Vagina (tissue), 2 donors: Measurements from ENCODE around the gene SAYSD1. TPM values are rescaled to one million over a fixed set of nuclear protein-coding genes. Genes with fewer than 3 reads are reported as not detected.

Source experiments
- DNase-seq, 2 donors: peaks; one replicate each; pipeline ENCODE4 v3.0.0-alpha.2; 2017; ENCODE audit errors: extremely low spot score in 2 of 2
- H3K27ac ChIP-seq: fragments of 200-600 bp; sonication (generic); one replicate; pipeline ENCODE4 v1.5.1; 2019
- H3K27me3 ChIP-seq: fragments of 200-600 bp; sonication (generic); one replicate; pipeline ENCODE4 v1.5.1; 2019
- H3K36me3 ChIP-seq, 2 donors: fragments of 200-600 bp; sonication (generic); one replicate each; pipeline ENCODE4 v1.5.1; 2017 to 2019
- H3K4me1 ChIP-seq: fragments of 200-600 bp; sonication (generic); one replicate; pipeline ENCODE4 v1.5.1; 2019
- H3K4me3 ChIP-seq, 2 donors: fragments of 200-600 bp; sonication (generic); 1 replicate in 1 of 2; 2 replicates in 1 of 2; pipeline ENCODE4 v1.5.1; 2016 to 2019
- H3K9me3 ChIP-seq: fragments of 200-600 bp; sonication (generic); one replicate; pipeline ENCODE4 v1.5.1; 2019
- CTCF ChIP-seq, 3 experiments: fragments of 450-650 bp in 2 of 3; fragments of 200-600 bp in 1 of 3; sonication (generic) in 1 of 3; IDR thresholded peaks; one replicate each; pipeline ENCODE4 v1.5.1; 2017 to 2019; ENCODE audit warnings: antibody characterized with exemption in 3 of 3, mild to moderate bottlenecking in 2 of 3, moderate library complexity in 2 of 3
- POLR2A ChIP-seq, 2 donors: fragments of 450-650 bp; IDR thresholded peaks; one replicate each; pipeline ENCODE4 v1.6.1; 2017; ENCODE audit warnings: antibody characterized with exemption in 2 of 2, mild to moderate bottlenecking in 2 of 2, moderate library complexity in 2 of 2
- POLR2AphosphoS5 ChIP-seq, 2 donors: sonication (generic); formaldehyde crosslinking; IDR thresholded peaks; one replicate each; pipeline ENCODE4 v1.9.0; 2017; ENCODE audit warnings: antibody characterized with exemption in 2 of 2, mild to moderate bottlenecking in 2 of 2, low read depth in 1 of 2; ENCODE audit not compliant: insufficient read depth in 1 of 2
- intact Hi-C: fragments of 100-400 bp; cut with DNase I; formaldehyde crosslinking; loops from one replicate; pipeline ENCODE4 v1.15.1; 2023
- total RNA-seq: library from RNA; depleted of rRNA; stranded (reverse); fragments of >200 nt; gene quantifications from one replicate; pipeline ENCODE4 v1.2.3, GENCODE V29; 2016

The SAYSD1 gene
- total RNA-seq, 1 donor from 2014 or later = 10.6 TPM

DNA sequence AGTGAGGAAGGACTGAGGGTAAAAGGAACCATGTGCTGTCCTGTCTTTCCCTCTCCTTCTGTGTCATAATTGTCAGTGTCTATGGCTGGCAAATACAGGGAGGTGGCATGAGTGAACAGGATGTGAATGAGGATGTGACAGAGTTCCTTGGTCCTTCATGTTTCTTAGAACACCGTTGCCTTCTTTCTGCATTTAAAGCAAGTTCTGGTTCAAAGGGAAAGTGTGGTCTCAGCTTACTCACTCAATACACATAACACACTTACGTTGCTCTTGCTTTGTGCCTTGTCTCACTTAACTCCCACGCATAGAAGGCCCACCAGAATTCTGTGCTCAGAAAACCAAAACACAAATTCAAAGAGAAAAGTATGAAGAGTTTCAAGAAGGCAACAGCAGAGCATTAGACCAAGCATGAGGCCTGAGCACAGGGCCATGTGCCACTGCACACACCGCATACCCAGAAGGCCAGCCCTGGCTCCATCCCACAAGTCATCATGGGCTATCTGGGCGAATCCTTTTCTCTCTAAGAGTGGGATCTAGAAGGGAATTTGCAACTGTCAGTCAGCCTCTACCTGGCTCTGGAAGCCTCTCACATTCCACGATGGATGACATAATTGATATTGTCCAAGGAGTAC lies 38.9 kb upstream of the SAYSD1 start:
- H3K27ac ChIP-seq = no peak overlapping the region
- H3K9me3 ChIP-seq = no peaks in the 10 kb centered on the region
- no peaks in the 10 kb centered on the region for H3K4me1 ChIP-seq
- no peaks in the 10 kb centered on the region for H3K36me3 ChIP-seq
- no peak for DNase-seq
- no peaks in the 10 kb centered on the region for H3K27me3 ChIP-seq
- intact Hi-C loops = no loop called here
- no peak overlapping the region for H3K4me3 ChIP-seq
- TF ChIP-seq CTCF (IDR thresholded peaks at IDR 0.05) (no peak), POLR2A (IDR thresholded peaks at IDR 0.05) (no peak), POLR2AphosphoS5 (IDR thresholded peaks at IDR 0.05; ENCODE audit: insufficient read depth in 1 of 2, low read depth in 1 of 2) (no peak)

- H3K27ac ChIP-seq = no peak overlapping the region
- DNase-seq = no peak
- intact Hi-C loops = no loop called here
- H3K27me3 ChIP-seq = no peaks in the 10 kb centered on the region
- no peaks in the 10 kb centered on the region for H3K9me3 ChIP-seq
- TF ChIP-seq POLR2AphosphoS5 (IDR thresholded peaks at IDR 0.05; ENCODE audit: insufficient read depth in 1 of 2, low read depth in 1 of 2) = no peak
- TF ChIP-seq POLR2A (IDR thresholded peaks at IDR 0.05) = no peak
- no peak for TF ChIP-seq CTCF (IDR thresholded peaks at IDR 0.05)
- no peaks in the 10 kb centered on the region for H3K4me1 ChIP-seq
- no peaks in the 10 kb centered on the region for H3K36me3 ChIP-seq
- no peak overlapping the region for H3K4me3 ChIP-seq
Measured at GRCh38 chr6:39152262-39152661, 37.3 kb upstream of the SAYSD1 start.

GRCh38 chr6:39151211-39151610 lies 36.2 kb upstream of the SAYSD1 start:
- TF ChIP-seq CTCF (IDR thresholded peaks at IDR 0.05) (no peak), POLR2AphosphoS5 (IDR thresholded peaks at IDR 0.05; ENCODE audit: insufficient read depth in 1 of 2, low read depth in 1 of 2) (no peak), POLR2A (IDR thresholded peaks at IDR 0.05) (no peak)
- no peak for DNase-seq
- Histone ChIP-seq H3K9me3 (no peaks in the 10 kb centered on the region), H3K36me3 (no peaks in the 10 kb centered on the region), H3K27me3 (no peaks in the 10 kb centered on the region), H3K27ac (no peak overlapping the region), H3K4me1 (no peaks in the 10 kb centered on the region), H3K4me3 (no peak overlapping the region)
- intact Hi-C loops = no loop called here

GRCh38 chr6:39144481-39145173 lies 29.6 kb upstream of the SAYSD1 start:
- H3K4me3 ChIP-seq = no peak overlapping the region
- no peak overlapping the region for H3K27ac ChIP-seq
- no peaks in the 10 kb centered on the region for H3K27me3 ChIP-seq
- H3K4me1 ChIP-seq = peaks cover 8% of the 10 kb centered on the region
- no peaks in the 10 kb centered on the region for H3K36me3 ChIP-seq
- TF ChIP-seq POLR2A (IDR thresholded peaks at IDR 0.05) = no peak
- TF ChIP-seq CTCF (IDR thresholded peaks at IDR 0.05) = no peak
- no peak for TF ChIP-seq POLR2AphosphoS5 (IDR thresholded peaks at IDR 0.05; ENCODE audit: insufficient read depth in 1 of 2, low read depth in 1 of 2)
- intact Hi-C loops = no loop called here
- no peaks in the 10 kb centered on the region for H3K9me3 ChIP-seq
- DNase-seq = no peak
